ENCODE results near the gene SCP2.

Gene SCP2

GRCh38 chr1:53046930-53047329 lies 119.9 kb downstream of the SCP2 start:
- no peak for DNase-seq

- DNase-seq, result no peak
Measured at GRCh38 chr1:53047737-53048736, 121.0 kb downstream of the SCP2 start.

GRCh38 chr1:53048960-53049573 lies 122.0 kb downstream of the SCP2 start:
- DNase-seq, result no peak

- DNase-seq, result no peak
Measured at GRCh38 chr1:53049574-53049967, 122.5 kb downstream of the SCP2 start.

GRCh38 chr1:53050310-53050709 lies 123.2 kb downstream of the SCP2 start:
- DNase-seq, result no peak

GRCh38 chr1:53051676-53052075 lies 124.6 kb downstream of the SCP2 start:
- no peak for DNase-seq

- DNase-seq, result peak; percentile 66
Measured at GRCh38 chr1:53057127-53057526, 130.1 kb downstream of the SCP2 start.

GRCh38 chr1:53060579-53060978 lies 133.5 kb downstream of the SCP2 start:
- DNase-seq, result no peak

GRCh38 chr1:53061123-53061858 lies 134.2 kb downstream of the SCP2 start:
- no peak for DNase-seq

- DNase-seq, result no peak
Measured at GRCh38 chr1:53061859-53062707, 135.0 kb downstream of the SCP2 start, which contains the start of gene PODN. TSS of gene PODN (plus strand) at chr1:53062213. CDS start at chr1:53069856, 7,643 bp downstream.

GRCh38 chr1:53062708-53063591 lies 135.9 kb downstream of the SCP2 start:
- no peak for DNase-seq

GRCh38 chr1:53063744-53064515 lies 136.9 kb downstream of the SCP2 start:
- no peak for DNase-seq

GRCh38 chr1:53065391-53065790 lies 138.3 kb downstream of the SCP2 start:
- DNase-seq, result no peak

GRCh38 chr1:53066488-53066887 lies 139.4 kb downstream of the SCP2 start:
- DNase-seq, result no peak

- DNase-seq, result no peak
Measured at GRCh38 chr1:53066891-53067738, 140.0 kb downstream of the SCP2 start.

GRCh38 chr1:53067886-53068285 lies 140.8 kb downstream of the SCP2 start:
- DNase-seq, result no peak

- no peak for DNase-seq
Measured at GRCh38 chr1:53068314-53069099, 141.4 kb downstream of the SCP2 start.

- DNase-seq, result no peak
Measured at GRCh38 chr1:53069265-53069662, 142.2 kb downstream of the SCP2 start.

Data from DMS 273 treated with DMSO at 0.1 percent for 48 hours (cell line).